ENCODE data around the gene BTRC.

DNA sequence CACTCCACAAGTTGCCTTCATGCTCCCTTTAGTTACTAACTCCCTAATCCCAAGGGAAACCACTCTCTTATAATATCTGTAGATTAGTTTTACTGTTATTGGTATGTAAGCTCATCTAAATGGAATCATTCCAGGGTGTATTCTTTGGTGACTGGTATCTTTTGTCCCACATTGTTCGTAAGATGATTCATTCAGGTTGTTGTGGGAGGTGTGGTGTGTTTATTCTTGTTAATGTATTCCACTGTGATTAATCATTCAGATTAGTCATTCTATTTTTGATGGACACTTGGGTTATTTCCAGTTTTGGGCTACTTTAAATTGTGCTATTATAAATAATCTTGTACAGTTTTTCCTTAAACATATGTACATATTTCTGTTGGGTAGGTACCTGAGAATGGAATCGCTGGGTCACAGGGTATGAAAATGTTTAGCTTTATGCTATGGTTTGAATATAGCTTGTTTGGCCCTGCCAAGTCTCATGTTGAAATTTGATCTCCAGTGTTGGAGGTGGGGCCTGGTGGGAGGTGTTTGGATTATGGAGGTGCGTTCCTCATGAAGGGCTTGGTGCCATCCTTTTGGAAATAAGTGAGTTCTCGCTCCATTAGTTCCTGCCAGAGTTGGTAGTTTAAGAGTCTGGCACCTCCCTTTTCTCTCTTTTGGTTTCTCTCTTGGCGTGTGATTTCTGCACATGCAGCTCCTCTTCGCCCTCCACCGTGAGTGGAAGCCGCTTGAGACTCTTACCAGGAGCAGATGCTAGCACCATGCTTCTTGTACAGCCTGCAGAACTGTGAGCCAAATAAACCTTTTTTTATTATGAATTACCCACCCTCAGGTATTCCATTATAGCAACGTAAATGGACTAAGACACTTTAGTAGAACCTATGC is 13.8 kb downstream of the BTRC start:
- TF ChIP-seq EZH2 (IDR thresholded peaks at IDR 0.05; ENCODE audit: low read length, unreplicated experiment) (no peak), EZH2phosphoT487 (IDR thresholded peaks at IDR 0.05; ENCODE audit: borderline replicate concordance, low read length) (no peak)
- TF ChIP-seq, protein P1, sequence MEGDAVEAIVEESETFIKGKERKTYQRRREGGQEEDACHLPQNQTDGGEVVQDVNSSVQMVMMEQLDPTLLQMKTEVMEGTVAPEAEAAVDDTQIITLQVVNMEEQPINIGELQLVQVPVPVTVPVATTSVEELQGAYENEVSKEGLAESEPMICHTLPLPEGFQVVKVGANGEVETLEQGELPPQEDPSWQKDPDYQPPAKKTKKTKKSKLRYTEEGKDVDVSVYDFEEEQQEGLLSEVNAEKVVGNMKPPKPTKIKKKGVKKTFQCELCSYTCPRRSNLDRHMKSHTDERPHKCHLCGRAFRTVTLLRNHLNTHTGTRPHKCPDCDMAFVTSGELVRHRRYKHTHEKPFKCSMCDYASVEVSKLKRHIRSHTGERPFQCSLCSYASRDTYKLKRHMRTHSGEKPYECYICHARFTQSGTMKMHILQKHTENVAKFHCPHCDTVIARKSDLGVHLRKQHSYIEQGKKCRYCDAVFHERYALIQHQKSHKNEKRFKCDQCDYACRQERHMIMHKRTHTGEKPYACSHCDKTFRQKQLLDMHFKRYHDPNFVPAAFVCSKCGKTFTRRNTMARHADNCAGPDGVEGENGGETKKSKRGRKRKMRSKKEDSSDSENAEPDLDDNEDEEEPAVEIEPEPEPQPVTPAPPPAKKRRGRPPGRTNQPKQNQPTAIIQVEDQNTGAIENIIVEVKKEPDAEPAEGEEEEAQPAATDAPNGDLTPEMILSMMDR (conservative IDR thresholded peaks at IDR 0.05; ENCODE audit: low read depth, low read length): no peak

All from PC-3 (cell line).